ENCODE measurements around the gene PRDM8. TPM values are rescaled to one million over a fixed set of nuclear protein-coding genes. Genes with fewer than 3 reads are reported as not detected.

PRDM8 gene
- total and polyA plus RNA-seq, 2 of the 8 experiments (the other 6 are each of a cell fraction or from before 2014, with no cell fraction given), result not detected

DNA sequence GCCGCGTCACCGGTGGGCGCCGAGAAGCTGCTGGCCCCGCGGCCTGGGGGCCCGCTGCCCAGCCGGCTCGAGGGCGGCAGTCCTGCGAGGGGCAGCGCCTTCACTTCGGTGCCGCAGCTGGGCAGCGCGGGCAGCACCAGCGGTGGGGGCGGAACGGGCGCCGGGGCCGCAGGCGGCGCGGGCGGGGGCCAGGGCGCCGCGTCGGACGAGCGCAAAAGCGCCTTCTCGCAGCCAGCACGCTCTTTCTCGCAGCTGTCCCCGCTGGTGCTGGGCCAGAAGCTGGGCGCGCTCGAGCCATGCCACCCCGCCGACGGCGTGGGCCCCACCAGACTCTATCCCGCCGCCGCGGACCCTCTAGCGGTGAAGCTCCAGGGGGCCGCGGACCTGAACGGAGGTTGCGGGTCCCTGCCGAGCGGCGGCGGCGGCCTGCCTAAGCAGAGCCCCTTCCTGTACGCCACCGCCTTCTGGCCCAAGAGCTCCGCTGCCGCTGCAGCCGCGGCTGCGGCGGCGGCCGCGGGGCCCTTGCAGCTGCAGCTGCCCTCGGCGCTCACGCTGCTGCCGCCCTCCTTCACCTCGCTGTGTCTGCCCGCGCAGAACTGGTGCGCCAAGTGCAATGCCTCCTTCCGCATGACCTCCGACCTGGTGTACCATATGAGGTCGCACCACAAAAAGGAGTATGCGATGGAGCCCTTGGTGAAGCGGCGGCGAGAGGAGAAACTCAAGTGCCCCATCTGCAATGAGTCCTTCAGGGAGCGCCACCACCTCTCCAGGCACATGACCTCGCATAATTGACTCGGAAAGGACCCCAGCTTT is 5.6 kb downstream of the PRDM8 start:
- Histone ChIP-seq H2BK20ac (ENCODE audit: low read length) (no peak overlapping the region), H4K5ac (ENCODE audit: insufficient read length, low read depth, low read length) (no peak overlapping the region), H3K23ac (ENCODE audit: insufficient read length) (no peak overlapping the region), H4K8ac (ENCODE audit: extremely low read depth, insufficient read depth, low read length) (peak overlapping the region; percentile 85; the same call in 1 of the 2 replicates), H3K79me2 (ENCODE audit: control insufficient read depth in 1 of 2, insufficient read depth in 2 of 2, low read length in 2 of 2) (no peaks in the 10 kb centered on the region), H3K79me1 (ENCODE audit: low read depth, low read length) (no peaks in the 10 kb centered on the region), H3K4me3 (ENCODE audit: extremely low read depth in 1 of 4, insufficient read depth in 2 of 4, low read depth in 3 of 4, low read length in 4 of 4) (peak overlapping the region in 3 of 4 experiments; percentile 3 to 55 (median 13); a peak in 5 of 8 replicates), H3K27ac (ENCODE audit: low read depth, low read length) (no peak overlapping the region), H4K91ac (replicated peaks; ENCODE audit: insufficient read length, low read length) (no peak overlapping the region), H2BK15ac (ENCODE audit: low read length) (no peak overlapping the region), H2BK120ac (replicated peaks; ENCODE audit: low read depth, low read length) (no peak overlapping the region), H2AFZ (ENCODE audit: low read length) (no peak overlapping the region), H3K9ac (replicated peaks in 1 of 4; ENCODE audit: extremely low read depth in 1 of 4, low read depth in 3 of 4, low read length in 3 of 4) (no peak overlapping the region), H3K27me3 (replicated peaks in 1 of 4; ENCODE audit: control insufficient read depth in 3 of 4, extremely low read depth in 1 of 4, insufficient read depth in 3 of 4, low read length in 3 of 4) (peaks cover 86 to 100% (median 93%) of the 10 kb centered on the region in 4 experiments), H3K14ac (ENCODE audit: insufficient read length) (no peak overlapping the region), H3K4ac (replicated peaks; ENCODE audit: insufficient read length, low read depth, low read length) (no peak overlapping the region), H3K4me2 (ENCODE audit: insufficient read depth in 1 of 2, low read depth in 2 of 2, low read length in 2 of 2) (peak overlapping the region; percentile 59 to 68), H3K36me3 (ENCODE audit: control insufficient read depth in 2 of 4, insufficient read depth in 4 of 4, low read length in 3 of 4) (peaks cover 0 to 6% (median 0%) of the 10 kb centered on the region in 4 experiments; a peak in 1 of 8 replicates), H3K9me3 (ENCODE audit: insufficient read depth in 2 of 2, low read depth in 1 of 2, low read length in 1 of 2) (no peaks in the 10 kb centered on the region), H3K4me1 (replicated peaks in 1 of 4; ENCODE audit: control insufficient read depth in 3 of 4, insufficient read depth in 4 of 4, low read length in 3 of 4) (peaks cover 4 to 22% (median 7%) of the 10 kb centered on the region in 4 experiments), H2AK5ac (ENCODE audit: low read depth, low read length) (no peak overlapping the region), H3K23me2 (ENCODE audit: low read depth, low read length) (peaks cover 4% of the 10 kb centered on the region; the same call in 1 of the 2 replicates), H2BK12ac (ENCODE audit: low read depth, low read length) (no peak overlapping the region), H2BK5ac (ENCODE audit: low read depth, low read length) (no peak overlapping the region), H3K18ac (ENCODE audit: extremely low read depth, low read length) (no peak overlapping the region), H3K56ac (replicated peaks; ENCODE audit: insufficient read length, low read depth, low read length) (no peak overlapping the region), H4K20me1 (replicated peaks in 1 of 2; ENCODE audit: control insufficient read depth in 1 of 2, insufficient read depth in 2 of 2, low read length in 2 of 2) (peaks cover 23 to 34% of the 10 kb centered on the region in 2 experiments)
- POLR2A ChIA-PET (ENCODE audit: partially characterized antibody), result interaction anchor here (0.9 to 2.9 kb wide), 4 partner anchors 13 to 64 kb away, joined by 3 to 8 read pairs (median 4); partner anchors contain the start of gene FGF5
- no peak for FAIRE-seq
- peak in 1 of 2 experiments; percentile 70 for DNase-seq (ENCODE audit: low read depth in 1 of 2, low spot score in 2 of 2)
- CTCF ChIA-PET (ENCODE audit: partially characterized antibody), result interaction anchor here (0.7 to 9.2 kb wide), 16 partner anchors 10 to 1265 kb away, joined by 3 to 170 read pairs (median 4); partner anchors contain the start of genes CFAP299 and FGF5
- 4% methylated on average over 44 of the region's 88 CpGs; no CpG with 5 or more reads in 1 of the 2 experiments for WGBS, 2 experiments (ENCODE audit: extremely low coverage in 1 of 2, insufficient coverage in 1 of 2, insufficient read length in 1 of 2, insufficient replicate concordance in 2 of 2, low coverage in 1 of 2, low lambda C conversion rate in 2 of 2, missing lambda C conversion rate in 1 of 2)
- TF ChIP-seq CHD2 (IDR thresholded peaks at IDR 0.05; ENCODE audit: low read length) (no peak), SIRT6 (IDR thresholded peaks at IDR 0.05; ENCODE audit: low read length) (no peak), CREB1 (IDR thresholded peaks at IDR 0.05) (peak; percentile 53; the same call in 1 of the 2 replicates), EP300 (IDR thresholded peaks at IDR 0.05; ENCODE audit: borderline replicate concordance in 1 of 2, low read depth in 2 of 2, low read length in 2 of 2) (peak in 1 of 2 experiments; percentile 20; a peak in 1 of 3 replicates), SUZ12 (IDR thresholded peaks at IDR 0.05; ENCODE audit: low read length) (peak; percentile 99), CBX5 (IDR thresholded peaks at IDR 0.05; ENCODE audit: low read depth, low read length) (no peak), EZH2 (IDR thresholded peaks at IDR 0.05; ENCODE audit: low read depth, low read length, severe bottlenecking) (peak; percentile 97)
- TF ChIP-seq, protein P1, sequence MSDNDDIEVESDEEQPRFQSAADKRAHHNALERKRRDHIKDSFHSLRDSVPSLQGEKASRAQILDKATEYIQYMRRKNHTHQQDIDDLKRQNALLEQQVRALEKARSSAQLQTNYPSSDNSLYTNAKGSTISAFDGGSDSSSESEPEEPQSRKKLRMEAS (IDR thresholded peaks at IDR 0.05), result peak; percentile 23; the same call in 1 of the 2 replicates
- TF ChIP-seq, protein P2, sequence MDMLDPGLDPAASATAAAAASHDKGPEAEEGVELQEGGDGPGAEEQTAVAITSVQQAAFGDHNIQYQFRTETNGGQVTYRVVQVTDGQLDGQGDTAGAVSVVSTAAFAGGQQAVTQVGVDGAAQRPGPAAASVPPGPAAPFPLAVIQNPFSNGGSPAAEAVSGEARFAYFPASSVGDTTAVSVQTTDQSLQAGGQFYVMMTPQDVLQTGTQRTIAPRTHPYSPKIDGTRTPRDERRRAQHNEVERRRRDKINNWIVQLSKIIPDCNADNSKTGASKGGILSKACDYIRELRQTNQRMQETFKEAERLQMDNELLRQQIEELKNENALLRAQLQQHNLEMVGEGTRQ (IDR thresholded peaks at IDR 0.05; ENCODE audit: low read length), result no peak

Data from H1 (cell line).